HCT116 (cell line): ENCODE measurements around the gene WDR35. TPM values are rescaled to one million over a fixed set of nuclear protein-coding genes. Genes with fewer than 3 reads are reported as not detected.

Experiments
- ATAC-seq: fragments of 200-7000 bp; cut with Tn5 transposase; 2 replicates; pipeline ENCODE4 v1.9.1; 2020; ENCODE audit warnings: mild to moderate bottlenecking, moderate library complexity
- BruUV-seq: library from RNA; stranded (reverse); fragments of 400-500 nt; replicated peaks from 2 replicates; lab custom pipeline; 2021; lab: Mats Ljungman, UMichigan
- CTCF ChIA-PET: fragments of 300-600 bp; sonication (Branson Sonifier 250); formaldehyde crosslinking; loops from one replicate; lab custom pipeline; 2021; ENCODE audit warnings: antibody characterized with exemption; lab: Charles Lee
- POLR2A ChIA-PET: fragments of 300-600, 350-600 bp; sonication (Branson Sonifier 250); formaldehyde crosslinking; loops from one replicate; lab custom pipeline; 2021; ENCODE audit warnings: antibody characterized with exemption; lab: Charles Lee
- RAD21 ChIA-PET, 2 experiments: fragments of 300-600 bp; sonication (Branson Sonifier 250); formaldehyde crosslinking; loops; one replicate each; lab custom pipeline; 2023; ENCODE audit warnings: low total read pairs in 2 of 2; ENCODE audit not compliant: uncharacterized antibody in 2 of 2, unreplicated experiment in 2 of 2, low non-redundant PET in 1 of 2; lab: Charles Lee
- DNase-seq: peaks from one replicate; pipeline ENCODE4 v3.0.0-alpha.2; 2010; ENCODE audit warnings: low read depth, low spot score
- H2AFZ ChIP-seq: fragments of 200-600 bp; shearing (Covaris generic), sonication (generic); 2 replicates; pipeline ENCODE4 v1.6.1; 2017; ENCODE audit warnings: low read depth, mixed run types, mixed read lengths, antibody characterized with exemption, low read length; ENCODE audit not compliant: poor library complexity, severe bottlenecking
- H3K27ac ChIP-seq: 2 replicates; pipeline ENCODE4 v1.5.1; 2012; ENCODE audit warnings: low read depth, low read length
- H3K27me3 ChIP-seq: fragments of 200-600 bp; sonication (generic); 2 replicates; pipeline ENCODE4 v1.6.1; 2016; ENCODE audit warnings: mixed run types, low read length, mixed read lengths; ENCODE audit not compliant: insufficient read depth
- H3K36me3 ChIP-seq, 2 experiments: fragments of 200-500 bp in 1 of 2; fragments of 200-600 bp in 1 of 2; sonication (Bioruptor generic) in 1 of 2; sonication (generic) in 1 of 2; 2 replicates each; pipeline versions ENCODE4 v1.5.1 to v1.6.1; 2014 to 2016; ENCODE audit warnings: low read length in 2 of 2, inconsistent platforms in 1 of 2, mixed read lengths in 1 of 2, mixed run types in 1 of 2; ENCODE audit not compliant: insufficient read depth in 2 of 2, control insufficient read depth in 1 of 2
- H3K4me1 ChIP-seq, 2 experiments: fragments of 200-600 bp in 1 of 2; sonication (generic) in 1 of 2; 2 replicates each; pipeline versions ENCODE4 v1.5.1 to v1.6.1; 2012 to 2017; ENCODE audit warnings: low read length in 2 of 2, inconsistent platforms in 1 of 2, mild to moderate bottlenecking in 1 of 2, mixed read lengths in 1 of 2, mixed run types in 1 of 2, moderate library complexity in 1 of 2; ENCODE audit not compliant: insufficient read depth in 2 of 2, control insufficient read depth in 1 of 2
- H3K4me2 ChIP-seq: fragments of 200-600 bp; sonication (generic); 2 replicates; pipeline ENCODE4 v1.6.1; 2017; ENCODE audit warnings: mixed run types, low read length, mixed read lengths
- H3K4me3 ChIP-seq, 2 experiments: fragments of 200-600 bp in 1 of 2; sonication (generic) in 1 of 2; replicated peaks in 1 of 2; 2 replicates each; pipeline ENCODE4 v1.5.1; 2011 to 2016; ENCODE audit warnings: low read length in 2 of 2, control low read depth in 1 of 2, low read depth in 1 of 2, mild to moderate bottlenecking in 1 of 2, mixed read lengths in 1 of 2, mixed run types in 1 of 2
- H3K79me2 ChIP-seq: fragments of 200-600 bp; sonication (generic); 2 replicates; pipeline ENCODE4 v1.6.1; 2017; ENCODE audit warnings: mild to moderate bottlenecking, mixed run types, low read length, moderate library complexity, mixed read lengths; ENCODE audit not compliant: insufficient read depth
- H3K9ac ChIP-seq: fragments of 200-600 bp; sonication (generic); 2 replicates; pipeline ENCODE4 v1.6.1; 2016; ENCODE audit warnings: low read length, mixed read lengths
- H3K9me2 ChIP-seq: fragments of 200-600 bp; sonication (generic), shearing (Covaris generic); 2 replicates; pipeline ENCODE4 v1.6.1; 2017; ENCODE audit warnings: mixed run types, mild to moderate bottlenecking, moderate library complexity; ENCODE audit not compliant: insufficient read depth
- H3K9me3 ChIP-seq, 2 experiments: fragments of 200-500 bp in 1 of 2; fragments of 200-600 bp in 1 of 2; sonication (Bioruptor generic) in 1 of 2; sonication (generic) in 1 of 2; 2 replicates each; pipeline ENCODE4 v1.6.1; 2014 to 2017; ENCODE audit warnings: low read length in 2 of 2, mixed read lengths in 2 of 2, inconsistent platforms in 1 of 2, low read depth in 1 of 2, mild to moderate bottlenecking in 1 of 2, mixed run types in 1 of 2, moderate library complexity in 1 of 2; ENCODE audit not compliant: control insufficient read depth in 1 of 2, insufficient read depth in 1 of 2
- H4K20me1 ChIP-seq: fragments of 200-600 bp; sonication (generic), shearing (Covaris generic); 2 replicates; pipeline ENCODE4 v1.6.1; 2017; ENCODE audit warnings: mixed run types, mild to moderate bottlenecking, moderate library complexity; ENCODE audit not compliant: insufficient read depth
- CBX3 ChIP-seq: IDR thresholded peaks from 2 replicates; pipeline ENCODE4 v1.6.1; 2012; ENCODE audit warnings: low read depth
- CTCF ChIP-seq, 3 experiments: fragments of 200-600 bp in 1 of 3; sonication (generic) in 1 of 3; IDR thresholded peaks in 2 of 3; conservative IDR thresholded peaks in 1 of 3; 2 replicates each; pipeline ENCODE4 v1.5.1; 2012 to 2017; ENCODE audit warnings: low read depth in 2 of 3, low read length in 2 of 3, antibody characterized with exemption in 1 of 3, borderline replicate concordance in 1 of 3, control low read depth in 1 of 3, mild to moderate bottlenecking in 1 of 3, mixed read lengths in 1 of 3, mixed run types in 1 of 3, moderate library complexity in 1 of 3; ENCODE audit not compliant: insufficient read depth in 1 of 3
- EGR1 ChIP-seq: IDR thresholded peaks from 2 replicates; pipeline ENCODE4 v1.6.1; 2012; ENCODE audit warnings: low read depth
- EZH2phosphoT487 ChIP-seq: fragments of 200-600 bp; IDR thresholded peaks from 2 replicates; pipeline ENCODE4 v1.6.1; 2018; ENCODE audit warnings: antibody characterized with exemption, borderline replicate concordance
- JUND ChIP-seq: IDR thresholded peaks from 2 replicates; pipeline ENCODE4 v1.6.1; 2012
- MAX ChIP-seq: IDR thresholded peaks from 2 replicates; pipeline ENCODE4 v1.6.1; 2012
- POLR2A ChIP-seq: IDR thresholded peaks from 2 replicates; pipeline ENCODE4 v1.7.0; 2011; ENCODE audit warnings: borderline replicate concordance; ENCODE audit not compliant: insufficient read depth, insufficient read length; ENCODE audit errors: extremely low read depth
- POLR2AphosphoS5 ChIP-seq: IDR thresholded peaks from 2 replicates; pipeline ENCODE4 v1.6.1; 2011; ENCODE audit warnings: mild to moderate bottlenecking, low read depth, low read length, moderate library complexity
- RAD21 ChIP-seq: IDR thresholded peaks from 2 replicates; pipeline ENCODE4 v1.6.1; 2012; ENCODE audit warnings: low read depth, mild to moderate bottlenecking
- SP1 ChIP-seq: IDR thresholded peaks from 2 replicates; pipeline ENCODE4 v1.6.1; 2012; ENCODE audit warnings: low read depth
- ZBTB33 ChIP-seq: IDR thresholded peaks from 2 replicates; pipeline ENCODE4 v1.6.1; 2011; ENCODE audit warnings: mild to moderate bottlenecking, low read length, moderate library complexity; ENCODE audit not compliant: insufficient replicate concordance; ENCODE audit errors: extremely low read depth
- intact Hi-C: fragments of 100-400 bp; cut with micrococcal nuclease; formaldehyde crosslinking; loops from 2 replicates; pipeline ENCODE4 v1.10.0; 2022
- total RNA-seq: library from RNA; stranded (reverse); gene quantifications from one replicate; pipeline ENCODE4 v1.2.1, GENCODE V29; 2021; ENCODE audit not compliant: unreplicated experiment

WDR35 gene
- total RNA-seq, 1 experiment from 2014 or later: 9.6 TPM

DNA sequence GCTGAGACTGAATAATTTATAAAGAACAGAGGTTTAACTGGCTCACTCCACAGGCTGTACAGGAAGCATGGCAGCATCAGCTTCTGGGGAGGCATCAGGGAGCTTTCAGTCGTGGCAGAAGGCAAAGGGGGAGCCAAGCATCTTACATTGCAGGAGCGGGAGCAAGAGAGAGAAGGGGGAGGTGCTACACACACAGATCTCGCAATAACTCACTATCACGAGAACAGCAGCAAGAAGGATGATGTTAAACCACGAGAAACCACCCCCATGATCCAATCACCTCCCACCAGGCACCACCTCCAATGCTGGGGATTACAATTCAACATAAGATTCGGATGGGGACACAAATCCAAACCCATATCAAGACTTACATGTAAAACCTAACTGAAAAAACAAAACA lies 40.3 kb upstream of the WDR35 start:
- Histone ChIP-seq H3K27ac (no peak overlapping the region), H3K27me3 (no peaks in the 10 kb centered on the region), H3K4me1 (no peaks in the 10 kb centered on the region), H3K36me3 (peaks cover 23 to 26% of the 10 kb centered on the region in 2 experiments), H2AFZ (no peak overlapping the region), H3K9me3 (no peaks in the 10 kb centered on the region), H3K9me2 (no peaks in the 10 kb centered on the region), H3K79me2 (no peaks in the 10 kb centered on the region), H4K20me1 (no peaks in the 10 kb centered on the region), H3K4me3 (no peak overlapping the region), H3K4me2 (no peak overlapping the region), H3K9ac (no peak overlapping the region)
- ATAC-seq: no peak
- intact Hi-C loops: no loop called here
- ChIA-PET RAD21 (no interaction called here), CTCF (no interaction called here), POLR2A (no interaction called here)
- TF ChIP-seq JUND (no peak), EGR1 (no peak), EZH2phosphoT487 (no peak), RAD21 (no peak), POLR2AphosphoS5 (no peak), SP1 (no peak), CBX3 (no peak), CTCF (IDR thresholded peaks at IDR 0.05 in 2 of 3, conservative IDR thresholded peaks at IDR 0.05 in 1 of 3; ENCODE audit: borderline replicate concordance in 1 of 3, insufficient read depth in 1 of 3, low read depth in 2 of 3, low read length in 2 of 3) (no peak), POLR2A (no peak), ZBTB33 (no peak), MAX (no peak)
- no peak for DNase-seq
- BruUV-seq: no TSS peak
